Measurements from ENCODE around the gene TMEFF1.
"Not testable (repeated sequence)": the region's sequence is repeated elsewhere in the genome, so short reads cannot be mapped to it uniquely, and the experiment has no call there.

The TMEFF1 gene

DNA sequence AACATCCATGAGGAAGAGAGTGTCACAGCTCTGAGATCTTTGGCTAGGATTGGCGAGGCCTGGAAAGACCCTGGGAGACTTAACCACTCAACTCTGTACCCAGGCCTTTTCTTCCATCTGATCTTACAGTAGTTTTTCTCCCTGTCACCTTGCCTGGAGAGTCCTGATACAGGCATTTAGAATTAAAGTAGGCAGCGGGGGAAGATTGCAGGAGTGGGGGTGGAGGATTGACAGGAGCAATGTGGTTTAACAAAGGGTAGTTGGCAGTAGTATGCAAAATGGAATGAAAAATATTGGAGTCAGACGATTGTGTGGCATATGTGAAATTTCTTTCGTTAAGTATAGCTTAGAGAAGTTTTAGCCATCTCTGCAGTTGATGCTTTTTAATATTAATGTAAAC is 16.9 kb downstream of the TMEFF1 start:
- DNase-seq (ENCODE audit: low read depth, low spot score), result no peak

GRCh38 chr9:100492952-100493351 is 20.0 kb downstream of the TMEFF1 start:
- no peak for DNase-seq (ENCODE audit: low read depth, low spot score)

- DNase-seq (ENCODE audit: low read depth, low spot score), result no peak
These were observed 25.6 kb downstream of the TMEFF1 start for GRCh38 chr9:100498592-100498991.

GRCh38 chr9:100499460-100499859 is 26.5 kb downstream of the TMEFF1 start:
- DNase-seq (ENCODE audit: low read depth, low spot score), result no peak

DNA sequence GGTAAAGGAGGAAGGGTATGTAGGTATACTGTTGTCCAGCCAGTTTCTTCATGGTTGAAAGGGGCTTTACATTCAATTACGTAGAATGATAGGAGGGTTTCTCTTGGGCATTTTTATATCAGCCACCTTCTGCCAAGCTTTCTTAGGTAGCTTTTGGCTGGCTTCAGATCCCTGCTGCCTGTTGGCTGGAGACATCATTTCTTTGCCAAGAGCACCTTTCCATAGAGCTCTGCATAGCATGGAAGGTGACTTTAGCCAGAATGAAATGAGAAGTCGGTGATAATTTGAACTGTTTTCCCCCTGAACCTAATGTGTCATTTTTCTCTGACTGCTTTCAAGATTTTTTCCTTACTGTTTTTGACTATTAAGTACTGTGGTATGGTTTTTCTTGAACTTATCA is 26.9 kb downstream of the TMEFF1 start:
- DNase-seq (ENCODE audit: low read depth, low spot score), result no peak

DNA sequence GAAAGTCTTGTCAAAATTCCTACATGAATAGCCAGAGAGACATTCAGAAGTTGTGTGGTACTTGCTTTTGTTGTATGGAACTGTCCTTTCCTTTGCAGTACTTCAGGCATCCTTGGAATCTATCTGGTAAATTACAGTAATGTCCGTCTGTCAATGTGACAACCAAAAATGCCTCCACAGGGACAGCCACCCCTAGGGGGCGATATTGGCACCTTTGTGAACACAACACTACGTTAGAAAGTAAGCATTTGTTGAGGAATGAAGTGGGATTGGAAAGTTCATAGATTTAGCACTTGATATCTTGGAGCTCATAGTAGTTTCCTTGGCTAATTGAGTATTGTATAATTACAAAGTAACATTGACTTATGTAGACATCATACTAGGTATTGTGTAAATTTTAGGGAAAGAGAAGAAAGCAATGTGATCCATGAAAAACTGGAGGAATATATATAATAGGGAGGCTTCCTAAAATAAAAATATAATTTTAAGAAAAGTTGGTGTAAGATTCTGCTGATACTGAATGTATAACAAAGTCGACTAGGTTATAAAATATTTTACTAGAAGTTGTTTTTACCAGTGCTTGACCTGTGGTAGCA is 32.7 kb downstream of the TMEFF1 start:
- no peak for DNase-seq (ENCODE audit: low read depth, low spot score)

GRCh38 chr9:100507350-100507749 is 34.4 kb downstream of the TMEFF1 start:
- DNase-seq (ENCODE audit: low read depth, low spot score), result not testable (repeated sequence)

GRCh38 chr9:100511205-100511604 is 38.3 kb downstream of the TMEFF1 start:
- DNase-seq (ENCODE audit: low read depth, low spot score), result no peak

- DNase-seq (ENCODE audit: low read depth, low spot score), result no peak
These were observed 42.9 kb downstream of the TMEFF1 start for GRCh38 chr9:100515578-100516494.

DNA sequence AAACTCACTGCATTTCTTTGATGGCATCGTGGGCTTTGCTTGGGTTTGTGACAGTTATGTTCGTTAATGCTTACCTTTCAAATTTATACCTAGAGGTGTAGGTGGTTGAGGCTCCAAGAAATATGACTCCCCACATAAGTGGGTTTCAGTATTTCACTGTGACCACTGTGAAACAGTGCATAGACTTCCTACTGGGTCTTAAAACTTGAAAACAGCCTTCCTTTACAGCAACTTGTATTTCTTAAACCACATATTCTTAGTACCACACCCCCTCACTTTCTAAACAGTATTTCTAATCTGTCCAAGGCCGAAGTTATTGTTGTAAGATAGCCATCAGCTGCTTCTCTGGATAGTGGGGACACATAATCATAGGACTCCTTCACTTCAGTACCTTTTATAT is 48.3 kb downstream of the TMEFF1 start:
- DNase-seq (ENCODE audit: low read depth, low spot score), result no peak

GRCh38 chr9:100525563-100525962 is 52.6 kb downstream of the TMEFF1 start:
- no peak for DNase-seq (ENCODE audit: low read depth, low spot score)

DNA sequence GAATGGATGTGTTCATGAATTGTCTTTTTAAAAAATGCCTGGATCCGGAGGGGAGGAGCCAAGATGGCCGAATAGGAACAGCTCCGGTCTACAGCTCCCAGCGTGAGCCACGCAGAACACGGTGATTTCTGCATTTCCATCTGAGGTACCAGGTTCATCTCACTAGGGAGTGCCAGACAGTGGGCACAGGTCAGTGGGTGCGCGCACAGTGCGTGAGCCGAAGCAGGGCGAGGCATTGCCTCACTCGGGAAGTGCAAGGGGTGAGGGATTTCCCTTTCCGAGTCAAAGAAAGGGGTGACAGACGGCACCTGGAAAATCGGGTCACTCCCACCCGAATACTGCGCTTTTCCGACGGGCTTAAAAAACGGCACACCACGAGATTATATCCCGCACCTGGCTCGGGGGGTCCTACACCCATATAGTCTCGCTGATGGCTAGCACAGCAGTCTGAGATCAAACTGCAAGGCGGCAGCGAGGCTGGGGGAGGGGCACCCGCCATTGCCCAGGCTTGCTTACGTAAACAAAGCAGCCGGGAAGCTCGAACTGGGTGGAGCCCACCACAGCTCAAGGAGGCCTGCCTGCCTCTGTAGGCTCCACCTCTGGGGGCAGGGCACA is 54.3 kb downstream of the TMEFF1 start:
- not testable (repeated sequence) for DNase-seq (ENCODE audit: low read depth, low spot score)

GRCh38 chr9:100534401-100534800 is 61.5 kb downstream of the TMEFF1 start:
- no peak for DNase-seq (ENCODE audit: low read depth, low spot score)

DNA sequence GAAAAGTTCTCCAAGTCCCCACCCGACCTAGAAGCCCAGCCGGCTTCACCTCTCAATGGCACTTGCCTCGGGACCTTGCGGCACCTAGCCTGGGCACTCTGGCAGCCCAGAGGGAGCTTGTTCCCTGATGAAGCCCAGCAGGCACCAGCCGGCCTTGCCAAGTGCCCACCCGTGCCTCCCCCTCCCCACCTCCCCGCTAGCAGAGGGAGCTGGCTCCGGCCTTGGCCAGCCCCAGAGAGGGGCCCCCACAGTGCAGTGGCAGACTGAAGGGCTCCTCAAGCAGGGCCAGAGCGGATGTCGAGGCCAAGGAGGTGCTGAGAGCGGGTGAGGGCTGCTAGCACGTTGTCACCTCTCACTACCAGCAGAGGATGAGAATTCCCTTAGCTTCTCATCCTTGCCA is 67.4 kb downstream of the TMEFF1 start:
- no peak for DNase-seq (ENCODE audit: low read depth, low spot score)

GRCh38 chr9:100549048-100549447 is 76.1 kb downstream of the TMEFF1 start:
- DNase-seq (ENCODE audit: low read depth, low spot score), result no peak

- no peak for DNase-seq (ENCODE audit: low read depth, low spot score)
These were observed 82.0 kb downstream of the TMEFF1 start for GRCh38 chr9:100554935-100555401.

DNA sequence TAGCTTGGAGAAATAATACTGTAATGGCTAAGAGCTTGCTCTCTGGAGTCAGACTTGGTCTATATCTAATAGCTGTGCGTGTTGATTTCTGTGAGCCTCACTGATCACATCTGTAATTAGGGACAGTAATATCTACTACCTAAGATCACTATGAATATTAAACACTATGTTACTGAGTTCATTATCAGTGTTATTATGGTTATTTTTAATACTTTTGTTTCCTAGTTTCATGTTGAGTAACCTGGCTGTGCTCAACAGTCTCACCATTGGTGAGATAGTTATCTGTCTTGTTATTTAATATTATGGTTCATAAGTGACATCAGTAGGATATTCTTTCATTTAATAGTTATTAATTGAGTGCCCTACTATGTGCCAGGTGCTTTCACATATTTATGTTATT is 82.5 kb downstream of the TMEFF1 start:
- no peak for DNase-seq (ENCODE audit: low read depth, low spot score)

DNA sequence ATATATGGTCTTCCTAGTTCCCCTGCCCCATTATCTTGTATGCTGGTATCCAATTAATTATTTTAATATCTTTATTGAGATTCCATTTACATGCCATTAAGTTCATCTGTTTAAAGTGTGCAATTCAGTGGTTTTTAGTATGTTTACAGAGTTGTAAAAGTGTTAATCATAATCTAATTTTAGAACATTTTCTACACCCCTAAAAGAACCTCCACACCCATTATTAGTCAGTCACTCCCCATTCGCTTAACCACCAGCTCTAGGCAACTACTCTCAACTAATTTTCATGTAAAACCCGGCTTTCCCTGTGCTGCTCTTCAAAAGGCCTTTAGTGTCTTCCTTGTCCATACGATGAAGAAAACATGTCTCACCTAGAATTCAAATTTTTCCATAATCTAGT is 84.1 kb downstream of the TMEFF1 start:
- DNase-seq (ENCODE audit: low read depth, low spot score), result no peak

DNA sequence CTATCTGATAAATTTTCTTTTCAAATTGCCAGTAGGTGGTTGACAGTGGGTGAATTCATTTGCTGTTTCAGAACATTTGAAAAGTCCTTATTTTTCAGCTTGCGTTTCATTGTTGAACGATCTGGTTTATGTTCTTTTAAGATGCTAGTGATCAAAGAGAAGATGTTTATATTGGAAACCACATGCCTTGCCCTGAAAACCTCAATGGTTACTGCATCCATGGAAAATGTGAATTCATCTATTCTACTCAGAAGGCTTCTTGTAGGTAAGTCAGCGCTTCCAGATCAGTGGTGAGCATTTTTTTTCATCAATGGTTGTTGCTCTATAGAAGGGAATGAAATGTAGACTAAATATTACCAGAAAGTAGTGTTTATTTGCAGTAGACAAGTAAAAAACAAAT is 88.3 kb downstream of the TMEFF1 start:
- no peak for DNase-seq (ENCODE audit: low read depth, low spot score)

DNA sequence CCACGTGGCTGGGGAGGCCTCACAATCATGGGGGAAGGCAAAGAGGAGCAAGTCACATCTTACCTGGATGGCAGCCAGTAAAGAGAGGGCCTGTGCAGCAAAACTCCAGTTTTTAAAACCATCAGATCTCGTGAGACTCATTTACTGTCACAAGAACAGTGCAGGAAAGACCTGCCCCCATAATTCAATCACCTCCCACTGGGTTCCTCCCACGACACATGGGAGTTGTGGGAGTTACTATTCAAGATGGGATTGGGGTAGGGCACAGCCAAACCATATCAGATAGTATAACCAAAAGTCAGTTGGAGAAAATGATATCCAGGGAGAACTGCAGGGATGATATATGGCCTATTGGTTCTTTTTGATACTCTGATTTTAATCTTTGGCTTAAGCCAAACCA is 94.9 kb downstream of the TMEFF1 start:
- no peak for DNase-seq (ENCODE audit: low read depth, low spot score)

- DNase-seq (ENCODE audit: low read depth, low spot score), result no peak
These were observed 100.8 kb downstream of the TMEFF1 start for GRCh38 chr9:100573655-100574260.

- no peak for DNase-seq (ENCODE audit: low read depth, low spot score)
These were observed 102.1 kb downstream of the TMEFF1 start for GRCh38 chr9:100575006-100575405.
